Measurements from ENCODE around the gene UBE2Q2.
A peak's percentile ranks its signal among the peaks of the same experiment; 100 is the strongest.

UBE2Q2 gene

DNA sequence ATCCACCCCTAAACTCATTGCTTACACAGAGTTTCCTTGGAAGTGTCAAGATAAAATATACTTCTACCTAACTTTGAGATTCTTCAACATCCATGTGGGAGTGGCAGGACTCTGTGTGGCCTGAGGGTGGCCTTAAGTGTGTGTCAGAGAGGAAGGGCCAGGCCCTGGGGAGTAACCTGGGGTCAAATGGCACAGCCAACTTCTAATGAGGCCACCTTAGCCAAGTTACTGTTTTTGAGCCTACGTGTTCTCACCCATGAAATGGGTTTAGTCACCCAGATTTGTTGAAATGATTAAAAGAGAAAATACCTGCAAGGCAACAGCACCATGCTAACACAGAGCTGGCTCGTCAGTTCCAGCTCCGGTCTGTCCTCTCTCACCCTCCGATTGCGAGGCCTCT, 28.5 kb upstream of the UBE2Q2 start:
- DNase-seq (ENCODE audit: extremely low spot score): no peak
- POLR2A ChIA-PET: interaction anchor here (1.4 to 1.6 kb wide), 2 partner anchors 29 to 89 kb away, joined by 3 to 6 read pairs; partner anchors contain the start of genes FBXO22 and UBE2Q2
- TF ChIP-seq CTBP1 (IDR thresholded peaks at IDR 0.05; ENCODE audit: borderline replicate concordance) (no peak), FOXK2 (IDR thresholded peaks at IDR 0.05) (no peak)
- CTCF ChIA-PET: no interaction called here

DNA sequence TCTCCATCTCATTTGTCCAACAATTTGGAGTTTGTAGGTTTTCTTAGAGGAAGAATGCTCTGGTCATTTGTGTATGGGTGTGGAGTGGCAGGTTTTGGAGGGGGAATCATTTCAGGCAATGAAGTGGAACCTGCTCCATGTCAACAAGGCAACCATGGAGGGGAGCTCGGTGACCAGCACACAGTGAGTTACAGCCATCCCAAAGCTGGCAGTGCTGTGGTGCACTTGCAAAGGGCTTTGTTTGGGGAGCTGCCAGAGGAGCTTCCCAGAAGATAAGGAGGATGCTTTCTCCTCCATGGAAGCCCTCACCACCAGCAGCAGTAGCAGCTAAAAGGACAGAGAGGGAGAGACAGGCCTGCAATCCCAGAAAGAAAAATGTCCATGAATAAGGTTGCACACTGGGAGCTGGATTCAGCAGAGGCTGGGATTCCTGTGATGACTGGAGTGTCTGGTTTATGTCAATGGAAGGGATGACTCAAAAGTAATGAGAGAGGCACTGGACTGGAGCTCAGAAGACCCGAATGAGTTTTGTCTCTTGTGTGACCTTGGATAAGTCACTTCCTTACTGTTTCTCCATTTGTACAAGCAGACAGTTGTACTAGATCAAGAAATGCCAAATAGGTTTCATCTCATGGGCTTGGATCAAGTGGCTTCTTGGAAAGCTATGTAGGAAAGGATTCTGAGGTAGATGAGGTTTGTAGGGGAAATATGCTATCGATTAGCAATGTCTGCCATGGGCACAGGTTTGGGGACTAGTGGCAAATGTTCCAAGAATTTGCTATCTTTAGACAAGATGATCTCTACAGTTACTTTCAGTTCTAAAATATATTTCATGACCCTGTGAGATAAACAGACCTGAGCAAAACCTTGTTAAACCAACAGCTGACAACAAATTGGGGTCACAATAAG, 27.2 kb upstream of the UBE2Q2 start:
- no peak for TF ChIP-seq SP1 (IDR thresholded peaks at IDR 0.05)
- no peak for TF ChIP-seq ARNT (IDR thresholded peaks at IDR 0.05)
- TF ChIP-seq ELF4 (IDR thresholded peaks at IDR 0.05): no peak
- TF ChIP-seq FOXA1 (IDR thresholded peaks at IDR 0.05): no peak
- no peak for TF ChIP-seq TARDBP (IDR thresholded peaks at IDR 0.05)
- no peak for TF ChIP-seq L3MBTL2 (conservative IDR thresholded peaks at IDR 0.05)
- no peak for TF ChIP-seq FOXK2 (IDR thresholded peaks at IDR 0.05)
- no peak for TF ChIP-seq LEF1 (IDR thresholded peaks at IDR 0.05; ENCODE audit: borderline replicate concordance)
- TF ChIP-seq CTBP1 (IDR thresholded peaks at IDR 0.05; ENCODE audit: borderline replicate concordance): no peak
- TF ChIP-seq, protein P1, sequence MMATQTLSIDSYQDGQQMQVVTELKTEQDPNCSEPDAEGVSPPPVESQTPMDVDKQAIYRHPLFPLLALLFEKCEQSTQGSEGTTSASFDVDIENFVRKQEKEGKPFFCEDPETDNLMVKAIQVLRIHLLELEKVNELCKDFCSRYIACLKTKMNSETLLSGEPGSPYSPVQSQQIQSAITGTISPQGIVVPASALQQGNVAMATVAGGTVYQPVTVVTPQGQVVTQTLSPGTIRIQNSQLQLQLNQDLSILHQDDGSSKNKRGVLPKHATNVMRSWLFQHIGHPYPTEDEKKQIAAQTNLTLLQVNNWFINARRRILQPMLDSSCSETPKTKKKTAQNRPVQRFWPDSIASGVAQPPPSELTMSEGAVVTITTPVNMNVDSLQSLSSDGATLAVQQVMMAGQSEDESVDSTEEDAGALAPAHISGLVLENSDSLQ (IDR thresholded peaks at IDR 0.05): no peak
- no peak for TF ChIP-seq NFRKB (IDR thresholded peaks at IDR 0.05)
- TF ChIP-seq ZNF384 (IDR thresholded peaks at IDR 0.05): no peak
- no peak for TF ChIP-seq SUZ12 (IDR thresholded peaks at IDR 0.05)
- no peak for TF ChIP-seq HDGF (IDR thresholded peaks at IDR 0.05; ENCODE audit: borderline replicate concordance)
- TF ChIP-seq FOXM1 (IDR thresholded peaks at IDR 0.05; ENCODE audit: borderline replicate concordance): no peak
- no peak for TF ChIP-seq BHLHE40 (IDR thresholded peaks at IDR 0.05; ENCODE audit: borderline replicate concordance)
- POLR2A ChIA-PET: interaction anchor here (1.4 to 1.6 kb wide), 2 partner anchors 27 to 88 kb away, joined by 3 to 6 read pairs; partner anchors contain the start of genes FBXO22 and UBE2Q2
- CTCF ChIA-PET: no interaction called here
- no peak for DNase-seq (ENCODE audit: extremely low spot score)

DNA sequence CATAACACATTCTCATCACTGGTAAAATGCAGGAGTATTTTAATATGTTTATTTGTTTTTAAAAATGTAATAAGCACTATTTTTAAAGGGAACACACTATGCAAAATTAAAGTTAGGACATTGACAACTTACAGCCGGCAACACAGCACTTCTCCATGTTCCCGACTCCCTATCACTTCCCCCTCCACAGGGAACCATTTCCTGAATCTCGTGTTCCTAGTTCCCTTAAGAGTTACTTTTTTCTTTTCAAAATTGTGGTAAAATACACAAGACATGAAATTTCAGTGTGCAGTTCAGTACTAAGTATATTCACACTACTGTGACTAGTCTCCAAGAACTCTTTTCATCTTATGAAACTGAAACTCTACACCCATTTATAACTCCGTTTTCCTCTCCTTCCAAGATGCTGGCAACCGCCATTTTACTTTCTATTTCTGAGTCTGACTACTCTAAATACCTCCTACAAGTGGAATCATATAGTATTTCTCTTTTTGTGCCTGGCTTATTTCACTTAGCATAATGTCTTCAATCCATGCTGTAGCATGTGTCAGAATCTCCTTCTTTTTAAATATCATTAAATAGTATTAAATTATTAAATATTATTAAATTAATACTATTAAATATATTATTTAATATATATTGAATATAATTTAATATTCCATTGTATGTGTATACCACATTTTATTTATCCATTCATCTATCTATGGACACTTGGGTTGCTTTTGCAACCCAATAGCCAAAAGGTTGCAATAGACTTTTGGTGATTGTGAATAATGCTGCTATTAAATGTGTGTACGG, 25.9 kb upstream of the UBE2Q2 start:
- TF ChIP-seq L3MBTL2 (conservative IDR thresholded peaks at IDR 0.05) (0 out of 2 replicates have a peak, but pooled peaks have one; percentile 22), FOXA1 (IDR thresholded peaks at IDR 0.05) (no peak), NFRKB (IDR thresholded peaks at IDR 0.05) (no peak), ZNF384 (IDR thresholded peaks at IDR 0.05) (no peak)
- ChIA-PET CTCF (no interaction called here), POLR2A (no interaction called here)
- no peak for DNase-seq (ENCODE audit: extremely low spot score)

DNA sequence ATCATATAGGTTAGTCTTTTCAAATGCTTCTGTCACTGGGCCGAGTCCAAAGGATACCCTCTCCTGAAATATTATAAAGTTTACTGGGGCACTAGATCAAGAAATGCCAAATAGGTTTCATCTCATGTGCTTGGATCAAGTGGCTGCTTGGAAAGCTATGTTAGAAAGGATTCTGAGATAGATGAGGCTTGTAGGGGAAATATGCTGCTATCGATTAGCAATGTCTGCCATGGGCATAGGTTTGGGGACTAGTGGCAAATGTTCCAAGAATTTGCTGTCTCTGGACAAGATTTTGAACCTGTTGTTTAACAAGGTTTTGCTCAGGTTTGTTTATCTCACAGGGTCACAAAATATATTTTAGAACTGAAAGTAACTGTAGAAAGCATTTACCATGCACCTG, 23.0 kb upstream of the UBE2Q2 start:
- DNase-seq (ENCODE audit: extremely low spot score): no peak
- CTCF ChIA-PET: no interaction called here
- POLR2A ChIA-PET: no interaction called here
- no peak for TF ChIP-seq LEF1 (IDR thresholded peaks at IDR 0.05; ENCODE audit: borderline replicate concordance)
- no peak for TF ChIP-seq CTBP1 (IDR thresholded peaks at IDR 0.05; ENCODE audit: borderline replicate concordance)
- TF ChIP-seq, protein P1 (IDR thresholded peaks at IDR 0.05): no peak
- TF ChIP-seq SP1 (IDR thresholded peaks at IDR 0.05): no peak
- TF ChIP-seq ELF4 (IDR thresholded peaks at IDR 0.05): no peak
- TF ChIP-seq FOXM1 (IDR thresholded peaks at IDR 0.05; ENCODE audit: borderline replicate concordance): no peak
- TF ChIP-seq FOXK2 (IDR thresholded peaks at IDR 0.05): no peak

DNA sequence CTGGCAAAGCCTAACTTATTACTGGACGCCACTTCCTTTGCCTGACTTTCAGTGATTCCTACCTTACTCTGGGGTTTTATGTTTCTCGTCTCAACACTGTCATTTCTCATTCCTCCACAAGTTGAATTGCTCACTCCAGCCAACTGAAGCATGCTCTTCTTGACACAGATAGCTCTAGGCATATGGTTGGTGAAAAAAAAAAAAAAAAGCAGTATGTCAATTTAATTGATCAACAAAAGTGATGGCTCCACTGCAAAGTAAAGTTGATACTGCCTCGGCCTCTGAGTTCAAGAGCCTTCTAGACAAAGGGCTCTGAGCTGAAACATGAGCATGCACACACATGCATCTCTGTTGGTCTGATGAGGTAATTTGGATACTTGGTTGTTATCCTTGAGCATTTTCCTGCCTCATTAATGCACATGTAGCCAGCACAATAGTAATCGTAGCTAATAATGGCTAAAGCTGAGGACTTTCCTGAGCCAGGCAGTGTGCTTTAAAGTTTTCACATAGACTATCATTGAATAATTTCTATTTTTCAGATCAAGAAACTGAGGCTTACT, 21.4 kb upstream of the UBE2Q2 start:
- TF ChIP-seq ZNF384 (IDR thresholded peaks at IDR 0.05): no peak
- TF ChIP-seq SP1 (IDR thresholded peaks at IDR 0.05): no peak
- no peak for TF ChIP-seq FOXM1 (IDR thresholded peaks at IDR 0.05; ENCODE audit: borderline replicate concordance)
- TF ChIP-seq LEF1 (IDR thresholded peaks at IDR 0.05; ENCODE audit: borderline replicate concordance): no peak
- TF ChIP-seq L3MBTL2 (conservative IDR thresholded peaks at IDR 0.05): no peak
- TF ChIP-seq FOXA1 (IDR thresholded peaks at IDR 0.05): no peak
- TF ChIP-seq, protein P1 (IDR thresholded peaks at IDR 0.05): no peak
- TF ChIP-seq NFRKB (IDR thresholded peaks at IDR 0.05): no peak
- CTCF ChIA-PET: interaction anchor here (0.9 to 1.9 kb wide), 3 partner anchors 12 to 327 kb away, joined by 4 to 9 read pairs (median 5); no protein-coding TSS in a partner anchor
- POLR2A ChIA-PET: interaction anchor here (0.6 to 2.2 kb wide), 3 partner anchors 13 to 21 kb away, joined by 3 to 10 read pairs (median 3); partner anchors contain the start of gene UBE2Q2
- DNase-seq (ENCODE audit: extremely low spot score): no peak
